Measurements from ENCODE around the gene AQP12A. TPM values are rescaled to one million over a fixed set of nuclear protein-coding genes. Genes with fewer than 3 reads are reported as not detected.

The AQP12A gene
- total RNA-seq, 4 donors from 2014 or later: not detected

DNA sequence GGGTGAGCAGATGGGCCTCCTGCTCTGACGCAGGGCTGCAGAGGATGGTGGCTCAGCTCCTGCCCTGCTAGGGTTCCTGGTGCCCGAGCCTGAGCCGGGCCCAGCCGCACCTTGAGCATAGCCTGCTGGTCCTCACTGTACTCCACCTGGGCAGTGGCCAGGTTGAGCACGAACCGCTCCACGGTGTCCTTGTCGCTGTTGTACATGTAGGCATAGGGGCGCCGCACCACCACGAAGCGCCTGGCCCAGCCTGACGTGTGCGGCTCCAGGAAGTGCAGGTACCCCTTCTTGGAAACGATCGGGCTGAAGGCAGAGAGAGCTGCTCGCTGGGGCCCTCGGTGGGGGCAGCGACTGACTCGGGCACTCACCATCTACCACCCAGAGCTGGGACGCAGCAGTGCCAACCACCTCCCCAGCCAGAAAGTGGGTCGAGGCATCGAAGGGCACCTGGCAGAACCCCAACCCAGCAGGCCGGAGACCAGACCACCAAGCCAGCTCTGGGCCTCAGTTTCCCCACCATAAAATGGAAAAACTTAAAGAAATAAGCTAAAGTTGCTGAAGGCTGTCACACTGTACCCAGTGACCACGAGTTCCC is 27.3 kb downstream of the AQP12A start:
- no peaks in the 10 kb centered on the region for H3K4me1 ChIP-seq
- H3K36me3 ChIP-seq: no peaks in the 10 kb centered on the region
- WGBS: 91% methylated on average over 9 of the region's 25 CpGs
- no peak overlapping the region for H3K4me3 ChIP-seq
- intact Hi-C loops (cut with DNase I): no loop called here
- H3K9me3 ChIP-seq: no peaks in the 10 kb centered on the region
- no peak overlapping the region for H3K27ac ChIP-seq (replicated peaks in 1 of 4)
- no peak for DNase-seq (ENCODE audit: extremely low spot score)
- TF ChIP-seq EP300 (IDR thresholded peaks at IDR 0.05) (no peak), POLR2A (IDR thresholded peaks at IDR 0.05; ENCODE audit: low read depth) (no peak), POLR2AphosphoS5 (IDR thresholded peaks at IDR 0.05) (no peak)
- TF ChIP-seq, protein P1, sequence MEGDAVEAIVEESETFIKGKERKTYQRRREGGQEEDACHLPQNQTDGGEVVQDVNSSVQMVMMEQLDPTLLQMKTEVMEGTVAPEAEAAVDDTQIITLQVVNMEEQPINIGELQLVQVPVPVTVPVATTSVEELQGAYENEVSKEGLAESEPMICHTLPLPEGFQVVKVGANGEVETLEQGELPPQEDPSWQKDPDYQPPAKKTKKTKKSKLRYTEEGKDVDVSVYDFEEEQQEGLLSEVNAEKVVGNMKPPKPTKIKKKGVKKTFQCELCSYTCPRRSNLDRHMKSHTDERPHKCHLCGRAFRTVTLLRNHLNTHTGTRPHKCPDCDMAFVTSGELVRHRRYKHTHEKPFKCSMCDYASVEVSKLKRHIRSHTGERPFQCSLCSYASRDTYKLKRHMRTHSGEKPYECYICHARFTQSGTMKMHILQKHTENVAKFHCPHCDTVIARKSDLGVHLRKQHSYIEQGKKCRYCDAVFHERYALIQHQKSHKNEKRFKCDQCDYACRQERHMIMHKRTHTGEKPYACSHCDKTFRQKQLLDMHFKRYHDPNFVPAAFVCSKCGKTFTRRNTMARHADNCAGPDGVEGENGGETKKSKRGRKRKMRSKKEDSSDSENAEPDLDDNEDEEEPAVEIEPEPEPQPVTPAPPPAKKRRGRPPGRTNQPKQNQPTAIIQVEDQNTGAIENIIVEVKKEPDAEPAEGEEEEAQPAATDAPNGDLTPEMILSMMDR (IDR thresholded peaks at IDR 0.05): no peak
- peaks cover 0 to 17% (median 0%) of the 10 kb centered on the region in 4 donors for H3K27me3 ChIP-seq

DNA sequence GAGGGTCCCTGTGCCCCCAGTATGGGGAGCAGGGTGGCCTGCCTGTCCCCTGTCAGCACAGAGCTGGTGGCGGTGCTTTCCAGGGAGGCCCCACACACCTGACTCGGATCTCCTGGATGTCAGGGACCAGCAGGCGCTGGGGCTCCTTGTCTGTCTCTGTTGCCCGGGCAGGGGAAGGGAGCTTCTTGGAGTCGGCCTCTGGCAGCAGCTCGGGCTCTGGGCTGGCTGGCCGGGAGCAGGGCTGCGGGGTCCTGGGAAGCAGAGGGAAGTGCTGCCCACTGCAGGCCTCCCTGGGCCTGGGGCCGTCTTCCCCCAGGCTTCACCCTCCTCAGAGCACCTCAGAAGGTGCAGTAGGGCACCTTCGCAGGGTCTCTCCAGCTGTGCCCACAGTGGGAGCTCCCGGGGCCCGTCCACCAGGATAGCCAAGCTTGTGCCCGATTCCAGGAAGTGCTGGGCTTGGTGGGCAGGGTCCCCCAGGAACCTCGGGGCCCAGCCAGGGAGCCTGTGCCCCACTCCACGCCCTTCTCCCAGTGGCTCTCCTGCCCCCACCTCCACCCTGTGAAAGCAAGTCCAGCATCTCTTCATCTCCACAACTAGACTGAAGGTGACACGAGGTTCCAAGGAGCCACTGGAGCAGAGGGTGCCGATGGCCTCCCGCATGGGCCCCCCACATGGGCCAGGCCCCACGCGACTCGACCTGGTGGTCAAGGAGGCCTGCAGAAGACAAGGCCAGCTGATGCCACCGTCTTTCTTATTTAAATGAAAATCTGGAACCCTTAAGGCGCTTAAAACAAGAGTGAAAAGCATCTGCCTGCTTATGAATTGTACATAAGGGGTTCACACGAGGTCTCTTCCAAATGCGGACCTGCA is 28.2 kb downstream of the AQP12A start:
- 89% methylated on average over 5 of the region's 25 CpGs for whole genome bisulfite sequencing
- TF ChIP-seq EP300 (IDR thresholded peaks at IDR 0.05) (no peak), POLR2AphosphoS5 (IDR thresholded peaks at IDR 0.05) (no peak), POLR2A (IDR thresholded peaks at IDR 0.05; ENCODE audit: low read depth) (no peak)
- TF ChIP-seq, protein P1 (IDR thresholded peaks at IDR 0.05): no peak

DNA sequence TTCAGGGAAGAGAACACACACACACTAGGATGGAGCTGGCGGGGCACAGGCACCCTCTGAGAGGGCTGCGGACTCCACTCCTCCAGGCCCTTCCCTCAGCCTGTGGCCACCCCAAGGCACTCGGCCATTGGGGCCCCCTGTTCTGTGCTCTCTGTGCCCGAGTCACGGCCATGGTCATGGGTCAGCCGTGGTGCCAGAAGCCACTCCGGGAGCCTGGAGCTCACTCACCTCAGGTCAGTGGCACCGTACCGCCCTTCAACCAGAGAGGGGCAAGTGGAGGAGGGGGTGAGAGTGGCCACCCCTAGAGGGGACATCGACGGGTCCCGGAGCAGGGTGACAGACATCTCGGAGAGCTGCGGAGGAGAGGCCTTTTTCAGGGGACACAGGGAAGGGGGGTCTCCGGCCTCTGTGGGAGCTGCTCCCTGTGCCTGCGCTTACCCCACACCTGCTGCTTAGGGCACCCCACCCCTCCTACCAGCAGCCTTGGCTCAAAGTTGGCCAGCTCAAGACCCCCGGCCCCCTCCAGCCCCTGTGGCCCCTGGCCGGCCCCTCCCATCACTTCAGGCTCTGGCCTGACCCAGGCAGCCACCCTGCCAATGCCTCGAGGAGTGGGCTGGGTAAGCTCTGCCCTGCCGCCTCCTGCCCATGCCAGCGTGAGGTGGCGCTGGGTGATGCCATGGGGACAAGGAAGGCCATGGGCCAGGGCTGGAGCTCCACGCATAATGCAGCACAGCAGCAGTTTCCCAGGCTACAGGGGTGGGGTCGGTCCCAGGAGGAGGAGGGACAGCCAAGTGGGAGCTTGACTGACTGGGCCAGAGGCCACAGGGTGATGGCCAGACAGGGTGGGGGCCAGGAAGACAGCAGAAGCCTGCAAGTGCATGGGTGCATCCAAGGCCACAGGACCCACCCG is 29.3 kb downstream of the AQP12A start:
- peaks cover 0 to 9% (median 0%) of the 10 kb centered on the region in 4 donors for H3K27me3 ChIP-seq
- WGBS: 88% methylated on average over 20 of the region's 25 CpGs
- H3K27ac ChIP-seq (replicated peaks in 1 of 4): no peak overlapping the region
- H3K36me3 ChIP-seq: no peaks in the 10 kb centered on the region
- no peak for TF ChIP-seq POLR2A (IDR thresholded peaks at IDR 0.05; ENCODE audit: low read depth)
- TF ChIP-seq, protein P1 (IDR thresholded peaks at IDR 0.05): no peak
- no peak for TF ChIP-seq POLR2AphosphoS5 (IDR thresholded peaks at IDR 0.05)
- H3K4me3 ChIP-seq: no peak overlapping the region
- intact Hi-C loops (cut with DNase I): no loop called here
- H3K4me1 ChIP-seq: no peaks in the 10 kb centered on the region
- H3K9me3 ChIP-seq: no peaks in the 10 kb centered on the region
- no peak for DNase-seq (ENCODE audit: extremely low spot score)

More for the DNA sequence above, 28.2 kb downstream of the AQP12A start:
- H3K4me3 ChIP-seq: no peak overlapping the region
- intact Hi-C loops (cut with DNase I): no loop called here
- no peak for DNase-seq (ENCODE audit: extremely low spot score)
- no peak overlapping the region for H3K27ac ChIP-seq (replicated peaks in 1 of 4)
- H3K36me3 ChIP-seq: no peaks in the 10 kb centered on the region
- H3K27me3 ChIP-seq: peaks cover 0 to 12% (median 0%) of the 10 kb centered on the region in 4 donors
- no peaks in the 10 kb centered on the region for H3K9me3 ChIP-seq
- H3K4me1 ChIP-seq: no peaks in the 10 kb centered on the region

DNA sequence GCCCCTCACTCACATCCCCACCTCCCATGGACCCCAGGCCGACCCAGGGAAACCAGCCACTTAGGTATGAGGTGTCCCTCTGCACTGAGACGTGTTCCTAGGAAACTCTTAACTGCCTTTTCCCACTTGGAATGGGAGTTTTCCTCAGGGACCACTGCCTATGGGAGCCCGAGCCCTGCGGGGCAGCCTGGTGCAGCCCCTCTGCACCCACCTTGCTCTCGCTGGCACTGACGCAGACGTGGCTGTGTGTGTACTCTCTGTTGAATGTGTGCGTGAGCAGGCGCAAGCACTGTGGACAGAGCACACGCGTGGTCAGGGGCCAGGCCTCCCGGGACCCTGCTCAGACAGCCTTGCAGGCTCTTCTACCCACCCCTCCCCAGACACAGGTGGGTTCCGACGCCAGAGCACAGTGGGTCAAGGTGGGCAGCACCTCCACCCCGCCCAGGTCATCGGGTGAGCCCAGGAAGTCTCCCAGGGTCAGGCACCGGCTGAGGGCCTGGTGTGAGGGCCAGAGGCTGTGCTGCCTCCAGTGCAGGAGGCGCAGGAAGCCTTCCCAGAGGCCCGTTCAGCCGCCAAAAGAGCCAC is 30.0 kb downstream of the AQP12A start:
- Histone ChIP-seq H3K36me3 (no peaks in the 10 kb centered on the region), H3K9me3 (no peaks in the 10 kb centered on the region), H3K27ac (replicated peaks in 1 of 4) (no peak overlapping the region), H3K4me1 (no peaks in the 10 kb centered on the region), H3K4me3 (no peak overlapping the region), H3K27me3 (peaks cover 0 to 9% (median 0%) of the 10 kb centered on the region in 4 donors)
- intact Hi-C loops (cut with DNase I): no loop called here
- DNase-seq (ENCODE audit: extremely low spot score): no peak
- 85% methylated on average over 12 of the region's 20 CpGs for WGBS
- no peak for TF ChIP-seq EP300 (IDR thresholded peaks at IDR 0.05)
- no peak for TF ChIP-seq POLR2AphosphoS5 (IDR thresholded peaks at IDR 0.05)
- TF ChIP-seq POLR2A (IDR thresholded peaks at IDR 0.05; ENCODE audit: low read depth): no peak
- TF ChIP-seq, protein P1 (IDR thresholded peaks at IDR 0.05): no peak

All from esophagus muscularis mucosa (tissue), 4 donors.